Body of pancreas (tissue), 4 donors: ENCODE results near the gene ADAMTS4. TPM values are rescaled to one million over a fixed set of nuclear protein-coding genes. Genes with fewer than 3 reads are reported as not detected.

Experiments
- ATAC-seq: fragments of 150-250 bp; one replicate; pipeline ENCODE4 v1.9.1; 2016
- DNase-seq, 4 donors: peaks; one replicate each; pipeline ENCODE4 v3.0.0-alpha.2; 2019
- H3K27ac ChIP-seq, 4 donors: fragments of 200-600 bp; sonication (generic); 1 replicate in 3 of 4; 2 replicates in 1 of 4; pipeline versions ENCODE4 v1.5.1 to v1.6.1; 2016 to 2019; ENCODE audit warnings: mild to moderate bottlenecking in 1 of 4, mixed read lengths in 1 of 4, moderate library complexity in 1 of 4
- H3K27me3 ChIP-seq, 2 donors: fragments of 200-600 bp; sonication (generic); one replicate each; pipeline ENCODE4 v1.6.0; 2016; ENCODE audit warnings: mild to moderate bottlenecking in 1 of 2
- H3K36me3 ChIP-seq, 2 donors: fragments of 200-600 bp; sonication (generic); replicated peaks in 1 of 2; 2 replicates each; pipeline ENCODE4 v1.5.1; 2016; ENCODE audit warnings: low read depth in 2 of 2; ENCODE audit not compliant: insufficient read depth in 1 of 2
- H3K4me1 ChIP-seq: fragments of 200-600 bp; sonication (generic); one replicate; pipeline ENCODE4 v1.6.0; 2016
- H3K4me3 ChIP-seq, 2 donors: fragments of 200-600 bp; sonication (generic); 1 replicate in 1 of 2; 2 replicates in 1 of 2; pipeline ENCODE4 v1.5.1; 2016 to 2019
- H3K9me3 ChIP-seq, 3 donors: fragments of 200-600 bp; sonication (generic); 1 replicate in 2 of 3; 2 replicates in 1 of 3; pipeline ENCODE4 v1.5.1; 2016
- POLR2A ChIP-seq, 3 donors: fragments of 450-650 bp; IDR thresholded peaks; one replicate each; pipeline ENCODE4 v1.6.1; 2016; ENCODE audit warnings: antibody characterized with exemption in 3 of 3, mild to moderate bottlenecking in 2 of 3
- WGBS, 2 donors: methylation state at CpG; one replicate each; pipeline ENCODE4 v1.1.5; 2017; 5-methylcytosine and 5-hydroxymethylcytosine counted together
- intact Hi-C: fragments of 100-400 bp; cut with DNase I; formaldehyde crosslinking; loops from one replicate; pipeline ENCODE4 v1.15.1; 2023
- total RNA-seq, 2 donors: library from RNA; depleted of rRNA; stranded (reverse); fragments of >200 nt; gene quantifications; one replicate each; pipeline ENCODE4 v1.1.0, GENCODE V29; 2016
- TF ChIP-seq, protein P1 (sequence below), 7 experiments: fragments of 450-650 bp in 4 of 7; fragments of 200-600 bp in 3 of 7; sonication (generic) in 3 of 7; IDR thresholded peaks; one replicate each; pipeline ENCODE4 v1.5.1; 2016 to 2019; ENCODE audit warnings: antibody characterized with exemption in 7 of 7

The ADAMTS4 gene
- total RNA-seq, 2 donors from 2014 or later = 6.7 to 7.9 TPM

DNA sequence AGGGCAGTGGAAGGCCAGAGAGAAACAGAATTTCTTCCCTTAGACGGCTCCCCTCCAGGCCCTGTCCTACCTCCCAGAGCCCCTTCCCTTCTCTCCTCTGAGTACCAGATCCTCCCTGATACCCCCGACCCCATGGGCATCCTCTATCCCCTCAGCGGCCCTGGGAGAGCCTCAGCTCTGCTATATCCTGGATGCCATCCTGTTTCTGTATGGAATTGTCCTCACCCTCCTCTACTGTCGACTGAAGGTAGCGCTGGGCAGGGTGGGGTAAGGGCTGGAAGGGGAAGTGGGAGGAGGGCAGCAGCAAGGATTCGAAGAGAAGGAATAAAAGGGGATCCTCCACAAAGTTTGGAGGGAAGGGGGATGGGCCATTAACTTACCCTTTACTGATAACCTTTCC, 19.0 kb upstream of the ADAMTS4 start:
- H3K27ac ChIP-seq = peak overlapping the region in 1 of 4 donors; percentile 78
- intact Hi-C loops = no loop called here
- TF ChIP-seq, protein P1, sequence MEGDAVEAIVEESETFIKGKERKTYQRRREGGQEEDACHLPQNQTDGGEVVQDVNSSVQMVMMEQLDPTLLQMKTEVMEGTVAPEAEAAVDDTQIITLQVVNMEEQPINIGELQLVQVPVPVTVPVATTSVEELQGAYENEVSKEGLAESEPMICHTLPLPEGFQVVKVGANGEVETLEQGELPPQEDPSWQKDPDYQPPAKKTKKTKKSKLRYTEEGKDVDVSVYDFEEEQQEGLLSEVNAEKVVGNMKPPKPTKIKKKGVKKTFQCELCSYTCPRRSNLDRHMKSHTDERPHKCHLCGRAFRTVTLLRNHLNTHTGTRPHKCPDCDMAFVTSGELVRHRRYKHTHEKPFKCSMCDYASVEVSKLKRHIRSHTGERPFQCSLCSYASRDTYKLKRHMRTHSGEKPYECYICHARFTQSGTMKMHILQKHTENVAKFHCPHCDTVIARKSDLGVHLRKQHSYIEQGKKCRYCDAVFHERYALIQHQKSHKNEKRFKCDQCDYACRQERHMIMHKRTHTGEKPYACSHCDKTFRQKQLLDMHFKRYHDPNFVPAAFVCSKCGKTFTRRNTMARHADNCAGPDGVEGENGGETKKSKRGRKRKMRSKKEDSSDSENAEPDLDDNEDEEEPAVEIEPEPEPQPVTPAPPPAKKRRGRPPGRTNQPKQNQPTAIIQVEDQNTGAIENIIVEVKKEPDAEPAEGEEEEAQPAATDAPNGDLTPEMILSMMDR (IDR thresholded peaks at IDR 0.05) = no peak
- no peak for TF ChIP-seq POLR2A (IDR thresholded peaks at IDR 0.05)
- no peaks in the 10 kb centered on the region for H3K9me3 ChIP-seq
- H3K36me3 ChIP-seq = peaks cover 3 to 18% of the 10 kb centered on the region in 2 donors
- H3K27me3 ChIP-seq = no peaks in the 10 kb centered on the region
- DNase-seq (no peak), ATAC-seq (no peak)
- 47 to 56% methylated on average over 5 to 6 of the region's 6 CpGs for WGBS, 2 donors
- H3K4me1 ChIP-seq = no peaks in the 10 kb centered on the region
- H3K4me3 ChIP-seq = no peak overlapping the region

- H3K27ac ChIP-seq = peak overlapping the region in 2 of 4 donors; percentile 54 to 78
- no peaks in the 10 kb centered on the region for H3K27me3 ChIP-seq
- TF ChIP-seq POLR2A (IDR thresholded peaks at IDR 0.05) = peak in 1 of 3 donors; percentile 66
- TF ChIP-seq, protein P1 (IDR thresholded peaks at IDR 0.05) = no peak
- 34 to 49% methylated on average over 7 of the region's 7 CpGs for WGBS, 2 donors
- peak; percentile 49 for ATAC-seq
- DNase-seq = peak in 1 of 4 donors; percentile 60
- peaks cover 8 to 21% of the 10 kb centered on the region in 2 donors for H3K36me3 ChIP-seq
- H3K4me3 ChIP-seq = no peak overlapping the region
- H3K4me1 ChIP-seq = no peaks in the 10 kb centered on the region
- intact Hi-C loops = no loop called here
- H3K9me3 ChIP-seq = no peaks in the 10 kb centered on the region
These were observed 18.3 kb upstream of the ADAMTS4 start for GRCh38 chr1:161216945-161217712.

DNA sequence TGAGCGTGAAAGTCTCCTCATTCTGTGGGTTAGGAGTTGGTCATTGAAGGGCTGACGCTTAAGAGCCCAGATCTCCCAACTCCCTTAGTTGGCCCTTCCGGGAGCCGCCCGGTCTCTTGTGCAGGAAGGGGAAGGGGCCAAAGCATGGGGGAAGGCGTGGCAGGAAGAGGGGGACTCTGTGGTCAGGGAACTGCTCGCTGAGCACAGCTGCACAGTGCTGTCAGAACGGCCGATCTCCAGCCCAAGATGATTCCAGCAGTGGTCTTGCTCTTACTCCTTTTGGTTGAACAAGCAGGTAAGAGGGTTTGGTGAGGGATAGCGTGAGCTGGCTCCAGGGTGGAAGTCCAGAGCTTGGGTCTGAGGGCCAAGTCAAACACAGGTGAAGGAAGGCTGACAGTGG, 16.2 kb upstream of the ADAMTS4 start, which contains the start of gene FCER1G:
TSS of gene FCER1G (plus strand) at position 220 of the 400 bp plus-strand sequence. CDS start at position 247, 27 bp downstream.
- DNase-seq (peak in 1 of 4 donors; percentile 70), ATAC-seq (no peak)
- Histone ChIP-seq H3K27me3 (no peaks in the 10 kb centered on the region), H3K4me1 (no peaks in the 10 kb centered on the region), H3K36me3 (peaks cover 8 to 40% of the 10 kb centered on the region in 2 donors), H3K4me3 (no peak within 1 kb of the TSS), H3K27ac (peak within 1 kb of the TSS in 1 of 4 donors; percentile 78), H3K9me3 (no peaks in the 10 kb centered on the region)
- TF ChIP-seq, protein P1 (IDR thresholded peaks at IDR 0.05) = no peak
- peak in 2 of 3 donors; percentile 26 to 70 for TF ChIP-seq POLR2A (IDR thresholded peaks at IDR 0.05)
- intact Hi-C loops = no loop called here
- WGBS, 2 donors = 60 to 85% methylated on average over 10 of the region's 10 CpGs

GRCh38 chr1:161214369-161214768, 15.5 kb upstream of the ADAMTS4 start:
- DNase-seq (peak in 1 of 4 donors; percentile 33), ATAC-seq (no peak)
- H3K27ac ChIP-seq = peak overlapping the region in 1 of 4 donors; percentile 78
- H3K36me3 ChIP-seq = peaks cover 8 to 42% of the 10 kb centered on the region in 2 donors
- WGBS, 2 donors = 82 to 92% methylated on average over 9 of the region's 9 CpGs
- TF ChIP-seq, protein P1 (IDR thresholded peaks at IDR 0.05) = no peak
- no peak for TF ChIP-seq POLR2A (IDR thresholded peaks at IDR 0.05)
- H3K9me3 ChIP-seq = no peaks in the 10 kb centered on the region
- no peaks in the 10 kb centered on the region for H3K27me3 ChIP-seq
- no peaks in the 10 kb centered on the region for H3K4me1 ChIP-seq
- no peak overlapping the region for H3K4me3 ChIP-seq
- intact Hi-C loops = no loop called here
